HL-60/S4 (cell line): Measurements from ENCODE around the gene SLC16A7.
"Not testable (repeated sequence)": the region's sequence is repeated elsewhere in the genome, so short reads cannot be mapped to it uniquely, and the experiment has no call there.

ENCODE experiments used
- in situ Hi-C: fragments of 300-500 bp; cut with MboI; formaldehyde crosslinking; loops from 2 replicates; pipeline ENCODE4 v1.14.3; 2022; ENCODE audit warnings: low sequenced_read_pairs

Gene SLC16A7

GRCh38 chr12:59595883-59596540 is at the start of gene SLC16A7:
TSS of gene SLC16A7 (plus strand) at chr12:59596029. CDS start at chr12:59704802, 108,773 bp downstream.
- in situ Hi-C loops = no loop called here

GRCh38 chr12:59548930-59549329 is 46.9 kb upstream of the SLC16A7 start:
- in situ Hi-C loops = no loop called here

GRCh38 chr12:59559696-59560095 is 36.1 kb upstream of the SLC16A7 start:
- in situ Hi-C loops = no loop called here

- in situ Hi-C loops = no loop called here
Measured at GRCh38 chr12:59570145-59570544, 25.7 kb upstream of the SLC16A7 start.

- in situ Hi-C loops = no loop called here
Measured at GRCh38 chr12:59574406-59574805, 21.4 kb upstream of the SLC16A7 start.

GRCh38 chr12:59575826-59576225 is 20.0 kb upstream of the SLC16A7 start:
- in situ Hi-C loops = no loop called here

- in situ Hi-C loops = no loop called here
Measured at GRCh38 chr12:59578254-59578653, 17.6 kb upstream of the SLC16A7 start.

- in situ Hi-C loops = no loop called here
Measured at GRCh38 chr12:59579631-59580030, 16.2 kb upstream of the SLC16A7 start.

GRCh38 chr12:59580050-59580449 is 15.8 kb upstream of the SLC16A7 start:
- in situ Hi-C loops = no loop called here

- in situ Hi-C loops = no loop called here
Measured at GRCh38 chr12:59583003-59583712, 12.7 kb upstream of the SLC16A7 start.

- in situ Hi-C loops = no loop called here
Measured at GRCh38 chr12:59587710-59588109, 8.1 kb upstream of the SLC16A7 start.

GRCh38 chr12:59593761-59594160 is 2.1 kb upstream of the SLC16A7 start:
- in situ Hi-C loops = no loop called here

- in situ Hi-C loops = no loop called here
Measured at GRCh38 chr12:59594943-59595500, 807 bp upstream of the SLC16A7 start.

- in situ Hi-C loops = no loop called here
Measured at GRCh38 chr12:59595565-59595882, 305 bp upstream of the SLC16A7 start.

- in situ Hi-C loops = no loop called here
Measured at GRCh38 chr12:59597385-59597781, 1.6 kb downstream of the SLC16A7 start.

- in situ Hi-C loops = no loop called here
Measured at GRCh38 chr12:59600171-59600570, 4.3 kb downstream of the SLC16A7 start.

GRCh38 chr12:59603754-59604153 is 7.9 kb downstream of the SLC16A7 start:
- in situ Hi-C loops = no loop called here

GRCh38 chr12:59612823-59613434 is 17.1 kb downstream of the SLC16A7 start:
- in situ Hi-C loops = not testable (repeated sequence)

GRCh38 chr12:59615392-59616165 is 19.8 kb downstream of the SLC16A7 start:
- in situ Hi-C loops = no loop called here

- in situ Hi-C loops = no loop called here
Measured at GRCh38 chr12:59619461-59620240, 23.8 kb downstream of the SLC16A7 start.
